Non-pigmented ciliary epithelial cell (primary cell): ENCODE results near the gene PLD2.
"Not testable (repeated sequence)": the region's sequence is repeated elsewhere in the genome, so short reads cannot be mapped to it uniquely, and the experiment has no call there.

Experiments used
- DNase-seq: peaks from one replicate; pipeline ENCODE4 v3.0.0-alpha.2; 2010; ENCODE audit warnings: low read depth

The PLD2 gene

GRCh38 chr17:4836221-4836620 lies 29.3 kb downstream of the PLD2 start:
- DNase-seq, result no peak

DNA sequence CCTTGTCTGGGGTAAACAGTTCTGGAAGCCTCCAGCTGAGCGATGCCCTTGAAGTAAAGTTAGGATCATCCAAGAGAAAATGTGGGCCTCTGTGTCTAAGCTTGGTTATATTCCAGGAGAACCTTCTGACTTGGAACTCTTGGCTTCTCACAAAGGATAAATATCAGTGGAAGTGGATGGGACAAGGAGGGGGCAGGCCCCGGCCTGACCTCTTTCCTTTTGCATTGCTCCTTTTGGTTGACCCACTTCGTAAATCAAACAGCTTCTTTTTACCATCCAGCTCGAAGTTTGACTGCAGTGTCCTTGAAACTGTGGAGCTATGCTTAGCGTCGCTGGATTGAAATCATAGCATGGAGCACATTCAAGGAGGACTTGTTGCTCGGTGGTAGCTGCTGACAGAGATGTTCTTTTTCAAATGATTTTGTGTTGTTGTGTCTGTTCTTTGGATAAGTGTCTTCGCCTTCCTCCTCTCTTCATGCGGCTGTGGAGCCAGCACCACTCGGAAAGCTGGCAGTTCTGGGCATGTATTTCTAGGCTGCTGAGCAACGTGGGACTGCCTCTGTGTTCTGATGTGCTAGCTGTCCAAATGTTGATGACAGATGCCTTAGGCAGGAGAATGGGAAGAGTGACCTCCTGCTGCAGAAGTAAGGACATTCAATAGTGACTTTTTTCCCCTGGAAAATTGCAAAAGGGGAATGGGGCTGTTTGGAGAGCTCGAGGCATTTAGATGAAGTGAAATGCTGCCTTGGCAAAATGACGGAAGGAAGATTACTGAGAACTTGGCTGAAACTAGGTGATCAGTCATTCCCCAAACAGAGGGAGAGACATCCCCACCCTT lies 30.7 kb downstream of the PLD2 start:
- no peak for DNase-seq

DNA sequence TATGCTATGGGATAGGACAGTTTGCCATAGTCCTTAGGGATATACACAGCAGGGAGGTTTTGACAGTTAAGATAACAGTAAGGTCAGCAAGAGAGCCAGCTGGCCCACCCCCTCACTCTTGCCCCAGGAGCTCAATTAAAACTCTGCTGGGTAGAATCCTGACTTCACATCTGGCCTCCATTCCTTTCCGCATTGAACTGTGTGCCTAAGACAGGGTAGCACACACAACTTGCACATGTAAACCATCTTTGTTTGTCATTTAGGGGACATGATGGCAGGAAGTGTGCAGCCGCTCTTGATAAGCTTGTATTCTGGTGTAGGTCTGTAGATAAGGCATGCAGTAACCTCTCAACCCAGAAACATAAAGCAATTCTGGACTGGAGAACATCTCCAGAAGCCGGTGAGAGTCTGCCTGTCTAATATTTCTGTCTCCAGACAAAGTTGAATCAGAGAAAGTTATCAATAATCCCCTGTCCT lies 31.4 kb downstream of the PLD2 start:
- no peak for DNase-seq

DNA sequence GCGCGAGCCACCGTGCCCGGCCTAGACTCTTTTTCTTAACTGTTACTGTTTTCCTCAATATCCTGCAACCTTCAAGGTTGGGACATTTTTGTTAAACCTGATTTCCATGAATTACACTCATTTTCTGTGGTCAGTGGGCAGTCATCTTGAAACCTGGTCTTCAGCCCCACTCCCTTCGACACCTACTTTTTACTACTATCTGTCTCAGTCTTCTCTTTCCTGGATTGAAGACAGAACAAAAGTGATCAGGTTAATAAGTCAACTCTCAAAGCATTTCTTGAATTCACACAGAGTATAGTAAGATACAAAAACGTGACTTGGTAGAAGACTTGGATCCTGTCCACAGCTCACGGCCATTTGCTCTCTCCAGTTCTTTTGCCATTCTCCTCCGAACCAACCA lies 32.3 kb downstream of the PLD2 start:
- no peak for DNase-seq

DNA sequence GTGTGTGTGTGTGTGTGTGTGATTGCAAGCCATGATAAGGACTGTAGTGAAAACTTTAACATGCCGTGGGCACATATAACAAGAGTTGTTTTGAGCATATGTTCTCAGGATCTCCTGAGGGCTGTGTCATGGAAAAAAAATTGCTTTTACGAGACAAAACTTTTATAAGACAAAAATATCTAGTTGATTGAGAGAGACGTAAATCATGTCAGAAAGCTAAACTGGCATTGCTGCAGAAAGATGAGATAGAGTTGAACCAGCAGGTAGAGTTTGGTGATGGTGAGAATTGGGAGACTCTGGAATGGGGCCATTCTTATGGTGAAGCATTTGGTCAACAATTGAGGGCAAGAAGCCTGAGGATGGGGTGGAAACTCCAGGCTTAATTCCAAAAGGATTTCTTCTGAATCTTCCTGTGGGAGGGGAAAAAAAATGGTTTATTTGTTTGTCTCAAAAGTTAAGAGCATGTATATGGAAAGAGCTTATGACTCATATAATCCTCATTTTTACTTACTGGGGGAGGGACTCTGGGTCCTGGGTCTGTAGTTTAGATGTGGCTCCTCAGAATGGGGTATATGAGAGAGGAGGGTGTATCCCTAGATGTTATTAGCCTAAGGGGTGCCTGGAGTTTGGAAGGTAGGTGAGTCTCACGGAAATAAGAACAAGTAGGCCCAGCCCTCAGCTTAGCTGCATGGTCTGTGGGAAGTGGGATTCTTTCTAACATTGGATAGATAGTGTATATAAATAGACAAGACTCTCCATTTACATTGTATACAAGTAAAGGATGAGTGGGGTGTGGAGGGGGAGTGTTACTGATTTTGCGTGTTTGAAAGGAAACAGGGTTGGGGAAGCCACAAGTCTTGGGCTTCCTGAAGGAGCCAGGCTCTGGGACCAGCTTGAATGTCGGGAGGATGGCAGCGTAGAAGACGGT lies 33.3 kb downstream of the PLD2 start:
- DNase-seq, result no peak

DNA sequence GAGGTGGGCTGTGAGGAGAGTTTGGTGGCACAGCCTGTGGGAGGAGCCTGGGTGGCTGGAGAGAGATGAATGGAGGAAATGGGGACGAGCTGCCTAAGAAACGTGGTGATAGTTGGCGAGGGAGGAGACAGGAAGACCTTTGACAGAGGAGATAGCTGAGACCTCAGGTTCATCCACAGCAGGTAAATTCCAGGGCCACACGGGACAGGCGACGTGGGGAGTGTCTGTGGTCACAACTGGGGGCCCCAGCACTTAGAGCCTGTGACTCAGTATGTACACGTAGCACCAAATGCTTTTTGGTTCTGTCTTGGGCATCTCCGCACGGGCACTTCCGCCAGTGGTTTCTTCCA lies 33.9 kb downstream of the PLD2 start:
- no peak for DNase-seq

DNA sequence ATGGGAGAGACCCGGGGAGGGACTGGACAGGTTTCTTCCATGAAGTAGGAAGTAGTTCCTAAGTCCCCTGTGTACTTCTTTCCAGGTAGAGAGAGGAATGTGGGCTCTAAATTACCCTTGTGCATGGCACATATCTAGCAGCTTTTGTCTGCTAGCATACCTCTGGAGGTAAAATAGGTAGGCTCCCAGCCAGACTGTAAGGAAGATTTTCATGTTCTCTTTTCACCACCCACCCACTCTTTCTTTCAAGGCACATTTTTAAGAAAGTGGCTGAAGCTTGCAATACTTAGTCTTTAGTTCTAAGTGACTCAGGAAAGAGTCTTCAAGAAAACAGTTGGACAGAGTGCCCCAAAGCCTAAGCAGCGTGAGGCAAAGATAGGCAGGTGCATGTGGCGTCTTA lies 35.4 kb downstream of the PLD2 start:
- DNase-seq, result no peak

DNA sequence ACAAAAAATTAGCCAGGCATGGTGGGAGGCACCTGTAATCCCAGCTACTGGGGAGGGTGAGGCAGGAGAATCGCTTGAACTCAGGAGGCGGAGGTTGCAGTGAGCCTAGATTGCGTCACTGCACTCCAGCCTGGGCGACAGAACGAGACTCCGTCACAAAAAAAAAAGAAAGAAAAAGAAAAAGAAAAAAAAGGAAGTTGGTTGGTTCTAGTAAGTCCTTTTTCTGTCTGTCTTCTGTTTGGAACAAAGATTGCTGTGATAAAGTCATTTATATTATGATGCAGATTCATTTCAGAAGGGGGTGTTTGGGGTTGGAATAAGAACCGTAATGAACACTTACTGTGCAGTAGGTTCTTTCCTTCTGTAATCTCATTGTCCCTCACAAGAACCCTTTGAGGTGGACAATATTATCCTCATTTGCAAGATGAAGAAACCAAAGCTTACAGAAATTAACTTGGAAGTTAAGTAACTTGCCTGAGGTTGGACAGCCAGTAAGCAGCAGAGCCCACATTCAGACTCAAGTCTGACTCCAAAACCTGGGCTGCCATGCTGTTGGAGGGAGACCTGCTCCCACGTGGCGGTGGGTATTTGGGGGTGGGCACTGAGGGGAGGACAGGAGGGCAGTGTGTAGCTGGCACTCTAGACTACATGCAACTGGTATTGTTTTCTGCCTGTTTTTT lies 36.5 kb downstream of the PLD2 start:
- DNase-seq, result no peak

- no peak for DNase-seq
Measured at GRCh38 chr17:4845118-4845517, 38.2 kb downstream of the PLD2 start.

GRCh38 chr17:4846635-4847390 lies 39.9 kb downstream of the PLD2 start:
- no peak for DNase-seq

- DNase-seq, result no peak
Measured at GRCh38 chr17:4849011-4849536, 42.1 kb downstream of the PLD2 start.

- no peak for DNase-seq
Measured at GRCh38 chr17:4850246-4850645, 43.3 kb downstream of the PLD2 start.

GRCh38 chr17:4851084-4851483 lies 44.1 kb downstream of the PLD2 start:
- DNase-seq, result no peak

DNA sequence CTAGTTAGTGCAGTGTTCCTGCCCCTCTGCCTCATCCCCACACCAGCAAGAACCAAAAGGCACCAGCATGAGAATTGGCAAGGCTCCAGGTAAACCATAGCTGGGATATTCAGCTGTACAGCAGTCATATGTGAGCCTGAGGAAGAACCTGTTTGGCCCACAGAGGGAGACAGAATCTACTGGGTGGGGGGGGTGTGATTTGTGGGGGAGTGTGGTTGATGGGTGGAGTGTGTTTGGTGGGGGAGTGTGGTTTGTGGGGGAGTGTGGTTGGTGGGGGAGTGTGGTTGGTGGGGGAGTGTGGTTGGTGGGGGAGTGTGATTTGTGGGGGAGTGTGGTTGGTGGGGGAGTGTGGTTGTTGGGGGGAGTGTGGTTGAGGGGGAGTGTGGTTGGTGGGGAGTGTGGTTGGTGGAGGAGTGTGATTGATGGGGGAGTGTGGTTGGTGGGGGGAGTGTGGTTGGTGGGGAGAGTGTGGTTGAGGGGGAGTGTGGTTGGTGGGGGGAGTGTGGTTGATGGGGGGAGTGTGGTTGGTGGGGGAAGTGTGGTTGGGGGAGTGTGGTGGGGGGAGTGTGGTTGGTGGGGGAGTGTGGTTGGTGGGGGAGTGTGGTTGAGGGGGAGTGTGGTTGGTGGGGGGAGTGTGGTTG lies 45.7 kb downstream of the PLD2 start:
- DNase-seq, result no peak

DNA sequence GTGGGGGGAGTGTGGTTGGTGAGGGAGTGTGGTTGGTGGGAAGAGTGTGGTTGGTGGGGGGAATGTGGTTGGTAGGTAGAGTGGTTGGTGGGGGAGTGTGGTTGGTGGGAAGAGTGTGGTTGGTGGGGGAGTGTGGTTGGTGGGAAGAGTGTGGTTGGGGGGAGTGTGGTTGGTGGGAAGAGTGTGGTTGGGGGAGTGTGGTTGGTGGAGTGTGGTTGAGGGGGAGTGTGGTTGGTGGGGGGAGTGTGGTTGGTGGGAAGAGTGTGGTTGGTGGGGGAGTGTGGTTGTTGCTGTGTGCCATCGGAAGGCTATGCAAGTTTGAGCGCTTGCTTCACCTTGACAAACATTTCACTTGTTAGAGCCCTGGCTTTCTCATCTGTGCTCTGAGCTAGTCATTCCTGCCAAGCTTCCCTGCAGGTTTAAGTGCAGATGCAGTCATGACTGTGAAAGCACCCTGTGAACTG lies 46.3 kb downstream of the PLD2 start:
- DNase-seq, result no peak

DNA sequence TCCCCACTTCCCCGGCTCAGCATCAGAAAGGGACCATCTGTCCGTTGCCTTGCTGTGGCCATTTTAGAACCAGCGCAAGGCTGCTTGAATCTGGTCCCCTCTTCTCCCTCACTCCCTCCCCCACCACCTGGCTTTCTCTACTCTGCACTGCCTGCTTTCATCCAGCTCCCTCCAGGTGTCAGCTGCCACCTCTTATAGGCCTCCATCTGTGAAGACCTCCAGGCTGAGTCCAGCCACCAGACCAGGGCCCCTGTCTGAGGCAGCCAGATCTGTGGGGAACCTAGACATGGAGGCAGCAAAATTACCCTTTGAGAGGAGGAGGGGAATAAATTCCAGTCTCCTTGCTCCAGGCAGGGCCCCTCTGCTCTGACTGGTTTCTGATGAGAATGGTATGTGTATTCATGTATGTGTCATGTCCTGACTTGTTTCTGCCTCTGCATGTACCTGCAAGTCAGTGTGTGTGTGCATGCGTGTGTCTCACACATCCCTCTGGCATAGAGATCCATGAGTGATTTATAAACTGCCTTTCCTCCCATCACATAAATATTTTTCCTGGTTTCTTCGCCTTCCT lies 47.2 kb downstream of the PLD2 start:
- DNase-seq, result no peak

DNA sequence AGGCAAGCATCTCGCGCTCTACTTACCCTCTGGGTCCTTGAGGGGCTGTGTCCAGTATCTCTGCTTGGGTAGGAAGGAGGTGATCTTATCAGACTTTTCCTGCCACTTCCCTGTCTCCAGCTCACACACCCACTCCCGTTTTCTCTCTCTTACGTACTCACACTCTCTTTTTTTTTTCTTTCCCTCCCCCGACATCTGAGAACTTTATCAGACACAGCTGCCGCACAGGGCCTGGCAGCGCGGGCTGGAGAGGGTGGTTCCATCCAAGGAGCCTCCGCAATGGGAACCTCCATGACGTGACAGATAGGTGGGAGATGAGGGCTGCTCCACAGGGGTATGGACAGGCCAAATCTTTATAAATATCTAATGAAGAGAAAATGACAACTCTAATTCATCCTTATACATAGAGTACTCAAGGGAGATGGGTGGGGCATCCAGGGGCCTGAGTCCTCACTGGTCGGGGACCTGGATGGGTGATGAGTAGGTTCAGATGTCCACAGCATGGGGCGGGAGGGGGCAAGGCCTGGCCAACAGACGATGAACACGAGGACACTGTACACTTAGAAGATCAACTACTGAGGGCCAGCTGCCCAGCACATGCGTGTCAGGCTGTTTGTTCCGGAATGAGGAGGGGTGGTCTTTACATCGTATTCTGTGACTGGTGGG lies 49.5 kb downstream of the PLD2 start:
- DNase-seq, result no peak

DNA sequence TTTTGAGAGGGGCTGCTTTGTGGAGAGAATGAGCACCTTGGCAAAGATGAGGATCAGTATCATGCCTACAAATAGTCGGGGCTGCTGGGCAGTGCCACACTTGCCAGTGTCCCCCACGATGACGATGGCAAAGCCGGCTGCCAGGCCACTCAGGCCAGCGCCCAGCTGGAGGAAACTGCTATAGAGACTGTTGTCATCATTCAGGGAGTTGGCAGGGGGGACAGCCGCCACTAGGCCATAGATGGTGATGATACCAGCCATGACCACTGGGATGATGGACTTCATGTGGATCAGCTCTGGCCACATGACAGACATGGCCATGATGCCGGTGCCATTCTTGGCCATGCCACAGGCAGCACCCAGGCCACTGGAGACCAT lies 50.0 kb downstream of the PLD2 start:
- DNase-seq, result no peak

- DNase-seq, result not testable (repeated sequence)
Measured at GRCh38 chr17:4857347-4857746, 50.4 kb downstream of the PLD2 start.
